ENCODE measurements around the gene EHF.

DNA sequence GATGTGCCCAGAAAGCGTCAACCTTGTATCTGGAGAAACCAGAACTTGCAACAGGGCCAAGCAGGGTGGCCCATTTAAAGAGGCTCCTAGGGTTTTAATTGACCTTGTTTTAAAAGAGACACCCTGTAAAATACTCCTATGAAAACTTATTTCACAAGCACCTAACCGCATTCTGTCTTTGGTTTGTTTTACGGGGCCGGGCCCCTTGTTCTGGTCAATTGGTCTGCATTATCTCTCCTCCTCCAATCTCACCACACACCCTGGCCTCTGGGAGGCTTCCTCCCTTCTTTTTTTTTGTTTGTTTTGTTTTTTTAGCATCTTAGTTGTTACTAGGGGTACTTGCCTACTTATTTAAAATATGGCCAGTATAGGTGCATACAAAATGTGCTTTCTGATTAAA is 4.7 kb downstream of the EHF start:
- TF ChIP-seq, protein P1, sequence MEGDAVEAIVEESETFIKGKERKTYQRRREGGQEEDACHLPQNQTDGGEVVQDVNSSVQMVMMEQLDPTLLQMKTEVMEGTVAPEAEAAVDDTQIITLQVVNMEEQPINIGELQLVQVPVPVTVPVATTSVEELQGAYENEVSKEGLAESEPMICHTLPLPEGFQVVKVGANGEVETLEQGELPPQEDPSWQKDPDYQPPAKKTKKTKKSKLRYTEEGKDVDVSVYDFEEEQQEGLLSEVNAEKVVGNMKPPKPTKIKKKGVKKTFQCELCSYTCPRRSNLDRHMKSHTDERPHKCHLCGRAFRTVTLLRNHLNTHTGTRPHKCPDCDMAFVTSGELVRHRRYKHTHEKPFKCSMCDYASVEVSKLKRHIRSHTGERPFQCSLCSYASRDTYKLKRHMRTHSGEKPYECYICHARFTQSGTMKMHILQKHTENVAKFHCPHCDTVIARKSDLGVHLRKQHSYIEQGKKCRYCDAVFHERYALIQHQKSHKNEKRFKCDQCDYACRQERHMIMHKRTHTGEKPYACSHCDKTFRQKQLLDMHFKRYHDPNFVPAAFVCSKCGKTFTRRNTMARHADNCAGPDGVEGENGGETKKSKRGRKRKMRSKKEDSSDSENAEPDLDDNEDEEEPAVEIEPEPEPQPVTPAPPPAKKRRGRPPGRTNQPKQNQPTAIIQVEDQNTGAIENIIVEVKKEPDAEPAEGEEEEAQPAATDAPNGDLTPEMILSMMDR (IDR thresholded peaks at IDR 0.05) = no peak
- TF ChIP-seq ZFX (IDR thresholded peaks at IDR 0.05; ENCODE audit: borderline replicate concordance) = no peak

Data from 22Rv1 (cell line).